GM21423 (cell line): Measurements from ENCODE around the gene PROM1.
A peak's percentile ranks its signal among the peaks of the same experiment; 100 is the strongest.

Source experiments
- ATAC-seq: cut with Tn5 transposase; IDR thresholded peaks from one replicate; pipeline ENCODE4 v1.9.1; 2021; ENCODE audit warnings: mild to moderate bottlenecking, moderate library complexity; ENCODE audit not compliant: unreplicated experiment

PROM1 gene

DNA sequence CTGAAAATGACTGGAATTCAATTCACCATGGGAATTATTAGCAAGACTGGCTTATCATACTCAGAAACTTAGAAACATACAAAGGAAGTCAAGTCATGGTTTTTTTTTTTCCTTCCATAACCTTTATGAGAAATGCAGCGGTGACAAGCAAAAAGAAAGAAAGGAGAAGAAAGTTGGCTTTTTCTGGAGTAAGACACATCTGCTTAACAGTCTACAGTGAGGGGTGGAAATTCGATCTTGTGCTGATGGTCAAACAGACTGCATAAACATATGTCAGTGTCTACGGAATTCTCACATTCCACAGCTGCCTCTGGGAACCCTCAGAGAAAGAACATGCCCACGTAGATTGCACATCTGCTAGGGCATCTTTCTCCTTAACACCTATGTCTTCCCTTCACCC is 54.6 kb downstream of the PROM1 start:
- no peak for ATAC-seq

DNA sequence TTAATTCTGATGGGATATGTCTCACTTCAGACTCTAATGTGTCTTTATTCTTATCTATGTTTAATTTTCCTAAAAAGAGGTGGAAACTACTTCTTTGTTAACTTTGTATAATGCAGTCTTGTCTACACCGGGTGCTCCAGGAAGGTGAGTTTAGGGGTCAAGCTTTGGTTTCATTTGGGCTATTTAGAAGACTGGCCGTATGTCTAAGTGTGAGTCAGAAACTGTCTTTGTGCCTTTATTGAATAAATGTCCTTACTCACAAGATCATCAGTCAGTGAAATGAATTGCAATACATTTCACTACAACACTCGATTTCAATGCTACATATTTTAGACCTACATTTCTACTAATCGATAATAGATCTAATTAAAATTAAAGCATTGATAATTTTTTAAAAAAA is 56.2 kb downstream of the PROM1 start:
- ATAC-seq = no peak

- ATAC-seq = no peak
These were observed 56.7 kb downstream of the PROM1 start for GRCh38 chr4:16027114-16027513.

DNA sequence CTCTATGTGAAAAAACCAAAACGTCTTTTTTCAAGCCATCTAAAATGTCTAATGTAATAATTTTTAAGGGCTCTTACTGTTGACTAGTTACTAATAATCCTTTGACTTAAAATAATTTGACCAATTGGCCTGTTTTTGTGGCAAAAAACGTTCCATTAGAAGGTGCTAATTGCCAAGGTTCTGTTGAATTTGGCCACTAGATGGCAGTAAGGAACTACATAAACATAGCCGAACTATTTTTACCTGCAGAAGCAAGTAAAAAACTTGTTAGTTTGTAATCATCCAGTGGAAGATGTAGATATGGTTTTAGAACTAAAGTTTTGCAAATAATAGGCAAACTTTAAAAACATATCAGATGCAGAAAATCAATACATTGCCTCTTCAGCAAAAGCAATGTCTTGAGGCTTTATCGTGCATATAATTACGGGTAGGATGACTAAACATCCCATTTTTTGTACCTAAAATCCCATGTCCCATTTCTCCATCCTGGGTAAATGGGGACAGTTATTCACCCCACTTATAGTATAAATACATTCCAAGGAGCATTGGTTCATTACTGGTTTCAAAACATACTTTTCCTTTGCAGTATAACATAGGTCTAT is 57.6 kb downstream of the PROM1 start:
- ATAC-seq = no peak

DNA sequence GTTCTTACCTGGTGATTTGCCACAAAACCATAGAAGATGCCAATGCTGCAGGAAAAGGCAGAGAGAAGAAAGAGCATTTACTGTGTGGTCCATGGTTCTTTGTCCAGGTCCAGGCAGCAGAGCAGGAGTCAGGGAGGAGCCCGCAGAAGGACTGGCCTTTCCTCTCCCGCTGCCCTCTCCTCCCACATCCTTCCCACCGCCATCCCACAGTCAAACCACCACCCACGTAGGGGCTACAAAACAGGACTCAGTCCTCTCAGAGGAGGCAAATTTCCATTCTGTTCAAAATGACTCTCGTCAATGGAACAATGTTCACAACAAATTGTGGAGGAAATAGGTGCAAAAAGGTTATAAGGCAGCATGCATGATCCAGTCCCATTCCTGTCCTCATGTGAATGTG is 58.6 kb downstream of the PROM1 start:
- ATAC-seq = no peak

- no peak for ATAC-seq
These were observed 59.9 kb downstream of the PROM1 start for GRCh38 chr4:16023776-16024408.

- no peak for ATAC-seq
These were observed 61.8 kb downstream of the PROM1 start for GRCh38 chr4:16021804-16022560.

GRCh38 chr4:16019649-16020048 is 64.2 kb downstream of the PROM1 start:
- ATAC-seq = no peak

DNA sequence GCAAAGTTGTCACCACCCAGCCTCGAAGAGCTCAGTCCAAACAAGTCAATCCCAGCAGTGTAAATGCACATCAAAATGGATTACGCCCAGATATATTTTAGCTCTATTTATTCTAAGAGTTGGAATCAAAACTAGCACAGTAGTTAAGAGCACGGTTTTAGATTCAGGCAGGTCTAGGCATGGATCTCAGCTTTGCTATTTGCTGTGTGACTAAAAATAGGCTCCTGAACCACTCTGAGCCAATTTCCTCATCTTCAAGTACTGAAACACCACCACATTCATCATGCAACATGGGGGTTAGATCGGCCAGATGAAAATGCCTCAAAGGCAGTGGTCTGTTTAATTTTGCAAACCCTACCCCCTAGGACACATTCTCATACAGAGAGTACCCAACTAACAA is 65.0 kb downstream of the PROM1 start:
- no peak for ATAC-seq

GRCh38 chr4:16018061-16018676 is 65.7 kb downstream of the PROM1 start:
- ATAC-seq = no peak

DNA sequence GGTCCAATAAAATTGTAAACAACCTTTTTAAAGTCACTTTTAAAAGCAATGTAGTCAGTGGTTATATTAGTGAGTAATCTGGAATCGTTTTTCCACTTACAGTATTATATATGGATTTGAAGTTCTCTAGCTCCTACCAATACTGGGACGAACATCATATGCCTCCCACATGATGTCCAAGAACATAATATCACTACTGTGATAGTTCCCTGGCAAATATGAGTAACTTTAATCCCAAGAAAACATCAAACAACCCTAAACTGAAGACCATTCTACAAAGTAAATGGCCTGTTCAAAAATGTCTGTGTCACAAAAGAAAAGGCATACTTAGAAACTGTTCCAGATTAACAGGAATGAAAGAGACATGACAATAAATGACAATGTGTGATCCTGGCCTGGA is 67.3 kb downstream of the PROM1 start:
- no peak for ATAC-seq

DNA sequence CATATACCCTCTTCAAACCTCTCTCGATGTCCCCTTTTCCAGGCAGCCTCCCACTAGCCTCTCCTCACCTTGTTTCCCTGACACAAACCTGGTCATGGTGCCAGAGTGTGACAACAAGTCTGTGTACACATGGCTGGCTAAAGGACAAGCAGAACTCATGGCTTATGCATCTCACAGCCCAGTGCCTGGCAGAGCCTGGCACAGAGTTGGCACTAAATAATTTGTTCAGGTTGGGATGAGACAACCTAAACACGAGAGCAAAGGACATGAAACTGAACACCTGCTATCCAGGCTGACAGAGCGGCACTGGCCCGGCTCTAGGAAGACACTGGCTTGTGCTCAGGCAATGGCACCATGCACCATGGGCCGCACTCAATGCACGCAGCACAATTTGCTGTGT is 72.7 kb downstream of the PROM1 start:
- no peak for ATAC-seq

GRCh38 chr4:16009153-16009552 is 74.7 kb downstream of the PROM1 start:
- ATAC-seq = no peak

DNA sequence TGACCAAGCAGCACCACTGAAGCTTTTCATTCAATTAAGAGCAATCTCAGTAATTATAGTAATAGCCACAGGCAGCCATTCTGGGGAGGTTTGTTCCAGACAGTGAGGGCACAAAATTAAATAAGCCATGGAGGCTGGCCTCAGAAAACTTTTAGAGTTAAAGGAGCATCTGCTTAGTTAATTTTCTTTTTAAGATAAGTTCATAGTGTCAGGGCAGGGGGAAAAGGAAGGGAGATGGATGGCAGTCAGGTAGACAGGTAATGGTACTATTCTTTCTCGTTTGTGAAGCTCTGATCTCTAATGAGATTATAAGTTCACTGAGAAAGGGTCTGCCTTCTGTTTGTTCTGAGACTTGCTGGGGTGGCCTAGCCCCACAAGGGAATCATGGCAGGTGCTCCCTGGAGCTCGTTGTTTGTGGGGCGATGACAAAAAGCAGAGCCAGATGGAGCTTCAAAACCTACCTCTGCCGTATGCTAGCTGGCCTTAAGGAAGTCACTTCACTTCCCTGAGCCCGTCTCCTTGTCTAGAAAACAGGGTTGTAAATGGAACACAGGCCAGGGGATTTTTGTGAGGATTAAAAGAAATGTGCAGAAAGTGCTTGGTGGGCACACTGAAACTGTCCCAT is 76.2 kb downstream of the PROM1 start:
- no peak for ATAC-seq

DNA sequence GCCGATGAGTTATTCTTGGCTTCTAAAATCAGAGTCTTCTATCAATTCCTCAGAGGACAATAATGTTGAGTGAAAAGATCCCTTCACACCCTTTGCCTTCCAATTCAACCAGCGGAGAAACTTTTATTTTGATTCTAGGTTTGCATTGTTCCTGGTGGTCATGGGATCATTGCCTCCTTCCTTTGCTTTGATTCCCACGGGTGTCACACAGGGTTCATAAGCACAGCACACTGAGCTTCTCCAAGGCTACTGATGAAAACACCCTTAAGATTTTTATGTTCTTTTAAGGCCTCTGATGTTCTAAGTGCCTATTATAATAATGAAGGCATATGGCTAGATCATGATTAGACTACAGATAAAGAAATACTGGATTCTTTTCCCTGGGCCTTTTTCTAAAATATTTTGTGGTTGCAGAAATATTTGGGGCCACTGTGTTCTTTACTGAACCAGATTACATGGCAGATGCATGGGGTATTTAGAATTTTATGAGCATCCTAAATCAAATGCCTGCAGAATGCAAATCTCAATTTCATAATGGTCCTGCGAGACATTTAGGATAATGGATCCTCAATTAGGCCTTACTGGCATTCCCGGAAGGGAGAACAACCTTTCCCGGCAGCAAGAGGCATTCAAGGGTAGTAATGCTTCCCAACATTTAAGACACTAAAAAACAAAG is 76.9 kb downstream of the PROM1 start:
- no peak for ATAC-seq

GRCh38 chr4:16005676-16006075 is 78.1 kb downstream of the PROM1 start:
- ATAC-seq = no peak

- peak; percentile 96 for ATAC-seq
These were observed 82.4 kb downstream of the PROM1 start for GRCh38 chr4:16001484-16001858.

DNA sequence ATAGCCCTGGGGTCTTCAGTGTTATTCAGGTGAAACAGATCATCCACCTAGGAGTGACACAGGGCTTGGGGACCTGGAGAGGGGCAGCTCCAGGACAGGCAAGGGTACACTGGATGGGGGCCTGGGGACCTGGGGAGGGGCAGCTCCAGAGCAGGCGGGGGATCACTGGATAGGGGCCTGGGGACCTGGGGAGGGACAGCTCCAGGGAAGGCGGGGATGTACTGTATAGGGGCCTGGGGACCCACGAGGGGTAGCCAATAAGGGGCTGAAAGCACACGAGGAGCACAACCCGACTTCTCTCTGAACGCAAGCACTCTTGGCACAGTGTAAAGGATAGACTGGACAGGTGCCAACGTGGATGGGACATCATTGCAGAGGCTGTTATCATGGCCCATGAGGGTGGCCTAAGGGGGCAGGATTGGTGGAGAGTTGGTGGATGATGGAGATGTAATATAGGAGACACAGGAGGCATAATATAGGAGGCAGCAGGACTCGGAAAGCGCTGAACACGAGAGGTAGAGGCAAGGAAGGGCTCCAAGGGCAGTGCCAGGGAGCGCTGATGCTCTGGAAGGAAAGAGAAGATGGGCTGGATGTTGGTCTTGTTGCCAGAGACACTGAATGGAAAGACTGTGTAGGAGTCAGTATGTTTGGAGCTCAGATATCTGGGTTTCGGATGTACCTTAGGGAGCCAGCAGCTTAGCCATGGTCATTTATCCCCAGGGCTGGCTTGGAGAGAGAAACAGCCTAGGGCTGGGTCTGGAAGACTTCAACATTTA is 82.9 kb downstream of the PROM1 start:
- peak; percentile 9 for ATAC-seq

- ATAC-seq = no peak
These were observed 87.0 kb downstream of the PROM1 start for GRCh38 chr4:15996773-15997172.

DNA sequence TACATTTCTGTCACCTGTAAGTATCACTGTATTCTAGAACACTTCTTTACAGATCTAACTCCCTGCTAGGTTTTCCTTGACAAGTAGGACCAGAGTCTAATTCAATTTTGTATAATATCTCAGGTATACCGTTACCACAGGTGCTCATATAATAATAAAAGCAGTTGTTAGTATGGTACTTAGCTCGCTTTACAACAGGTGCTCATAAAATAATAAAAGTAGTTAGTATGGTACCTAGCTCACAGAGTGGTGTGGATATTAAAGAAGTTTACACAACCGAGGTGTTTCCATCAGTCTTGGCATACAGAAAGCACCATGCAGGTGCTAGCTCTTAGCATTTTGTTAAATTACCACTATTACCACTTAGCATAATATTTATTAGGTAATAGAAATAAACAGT is 88.0 kb downstream of the PROM1 start:
- ATAC-seq = no peak
